ENCODE measurements around the gene BCR. TPM values are rescaled to one million over a fixed set of nuclear protein-coding genes. Genes with fewer than 3 reads are reported as not detected.

The BCR gene
- total and polyA plus RNA-seq, 2 of the 4 experiments (the other 2 are of a cell fraction), result 28.9 to 44.6 TPM

DNA sequence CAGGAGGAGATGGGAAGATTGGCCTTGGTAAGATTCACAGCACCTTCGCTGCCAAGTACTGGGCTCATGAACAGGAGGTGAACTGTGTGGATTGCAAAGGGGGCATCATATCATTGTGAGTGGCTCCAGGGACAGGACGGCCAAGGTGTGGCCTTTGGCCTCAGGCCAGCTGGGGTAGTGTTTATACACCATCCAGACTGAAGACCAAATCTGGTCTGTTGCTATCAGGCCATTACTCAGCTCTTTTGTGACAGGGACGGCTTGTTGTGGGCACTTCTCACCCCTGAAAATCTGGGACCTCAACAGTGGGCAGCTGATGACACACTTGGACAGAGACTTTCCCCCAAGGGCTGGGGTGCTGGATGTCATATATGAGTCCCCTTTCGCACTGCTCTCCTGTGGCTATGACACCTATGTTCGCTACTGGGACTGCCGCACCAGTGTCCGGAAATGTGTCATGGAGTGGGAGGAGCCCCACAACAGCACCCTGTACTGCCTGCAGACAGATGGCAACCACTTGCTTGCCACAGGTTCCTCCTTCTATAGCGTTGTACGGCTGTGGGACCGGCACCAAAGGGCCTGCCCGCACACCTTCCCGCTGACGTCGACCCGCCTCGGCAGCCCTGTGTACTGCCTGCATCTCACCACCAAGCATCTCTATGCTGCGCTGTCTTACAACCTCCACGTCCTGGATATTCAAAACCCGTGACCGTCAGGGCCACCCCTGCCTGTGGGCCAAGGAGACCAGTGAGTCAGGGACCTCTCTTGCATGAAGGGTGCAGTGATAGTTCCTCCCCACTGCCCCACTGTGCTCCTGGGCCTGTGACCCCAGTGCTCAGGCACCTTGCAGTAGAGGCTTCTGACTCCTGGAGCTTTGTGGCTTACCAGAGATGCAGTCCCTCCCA lies 83.6 kb downstream of the BCR start:
- ChIA-PET CTCF (no interaction called here), POLR2A (ENCODE audit: unreplicated experiment) (no interaction called here)
- no peak for TF ChIP-seq FOS (IDR thresholded peaks at IDR 0.05; ENCODE audit: low read depth, low read length)
- no peak for TF ChIP-seq RCOR1 (IDR thresholded peaks at IDR 0.05; ENCODE audit: insufficient replicate concordance, low read length)
- Histone ChIP-seq H2BK15ac (ENCODE audit: low read depth, low read length) (no peak overlapping the region), H3K23ac (ENCODE audit: low read depth, low read length) (no peak overlapping the region), H2AK5ac (ENCODE audit: low read depth, low read length) (no peak overlapping the region), H3K27me3 (ENCODE audit: control insufficient read depth, insufficient read depth, low read length) (no peaks in the 10 kb centered on the region), H3K4me2 (ENCODE audit: low read depth, low read length) (no peak overlapping the region), H3K36me3 (ENCODE audit: control insufficient read depth, insufficient read depth, low read length) (peaks cover 38% of the 10 kb centered on the region), H4K5ac (ENCODE audit: low read depth, low read length) (no peak overlapping the region), H2BK5ac (ENCODE audit: low read depth, low read length, poor library complexity, severe bottlenecking) (no peak overlapping the region), H3K4ac (ENCODE audit: low read depth, low read length) (no peak overlapping the region), H4K91ac (ENCODE audit: insufficient read depth, low read depth, low read length) (no peak overlapping the region), H3K9me3 (ENCODE audit: control insufficient read depth, insufficient read depth, low read length) (no peaks in the 10 kb centered on the region), H3K4me1 (ENCODE audit: control insufficient read depth, insufficient read depth, low read length) (no peaks in the 10 kb centered on the region), H3K56ac (ENCODE audit: extremely low read depth, insufficient read depth, low read length) (no peak overlapping the region), H2BK20ac (ENCODE audit: low read depth, low read length) (no peak overlapping the region), H3K9me1 (ENCODE audit: insufficient read depth, low read length) (0 out of 2 replicates have a peak, but pooled peaks cover 7% of the 10 kb centered on the region), H2AFZ (replicated peaks; ENCODE audit: low read length, poor library complexity) (no peak overlapping the region), H2AK9ac (replicated peaks; ENCODE audit: low read depth, low read length, poor library complexity) (no peak overlapping the region), H3K14ac (replicated peaks; ENCODE audit: low read depth, low read length) (no peak overlapping the region), H3K18ac (ENCODE audit: low read depth, low read length) (no peak overlapping the region), H3K27ac (ENCODE audit: insufficient read depth, low read length) (no peak overlapping the region), H2BK120ac (ENCODE audit: low read depth, low read length) (no peak overlapping the region), H3K4me3 (ENCODE audit: insufficient read depth, low read depth, low read length) (no peak overlapping the region), H3K79me1 (ENCODE audit: low read depth in 1 of 2, low read length in 2 of 2) (0 out of 4 replicates have a peak, but pooled peaks cover 0 to 6% of the 10 kb centered on the region in 2 experiments), H3K9ac (ENCODE audit: low read depth, low read length) (no peak overlapping the region), H4K20me1 (ENCODE audit: insufficient read depth, low read length) (peaks cover under 1% of the 10 kb centered on the region; the same call in 1 of the 2 replicates), H4K8ac (ENCODE audit: low read depth in 2 of 2, low read length in 2 of 2) (no peak overlapping the region)
- ATAC-seq (ENCODE audit: low read depth) (no peak), DNase-seq (no peak)
- 95% methylated on average over 4 of the region's 20 CpGs; no CpG with 5 or more reads in 1 of the 2 experiments for WGBS, 2 experiments (ENCODE audit: extremely low coverage in 2 of 2, insufficient read length in 1 of 2)
- in situ Hi-C loops (cut with MboI; ENCODE audit: low sequenced_read_pairs) (no loop called here), dilution Hi-C loops (cut with HindIII; ENCODE audit: low sequenced_read_pairs, unreplicated experiment) (no loop called here), intact Hi-C loops (cut with micrococcal nuclease) (no loop called here)
- BruUV-seq (replicated peaks), result no TSS peak

All from IMR-90 (cell line).